CD14-positive monocyte (primary cell): ENCODE measurements around the gene SPSB3. TPM values are rescaled to one million over a fixed set of nuclear protein-coding genes. Genes with fewer than 3 reads are reported as not detected.
A peak's percentile ranks its signal among the peaks of the same experiment; 100 is the strongest.
"Not testable (repeated sequence)": the region's sequence is repeated elsewhere in the genome, so short reads cannot be mapped to it uniquely, and the experiment has no call there.

Experiments
- DNase-seq, 3 donors: peaks; one replicate each; pipeline ENCODE4 v3.0.0-alpha.2; 2011 to 2022
- H2AFZ ChIP-seq: 2 replicates; pipeline ENCODE4 v1.6.0; 2012; ENCODE audit warnings: mild to moderate bottlenecking, low read depth, low read length, inconsistent platforms; ENCODE audit not compliant: insufficient read depth, poor library complexity, severe bottlenecking
- H3K27ac ChIP-seq, 2 donors: 1 replicate in 1 of 2; 2 replicates in 1 of 2; pipeline ENCODE4 v1.5.1; 2012 to 2013; ENCODE audit warnings: low read length in 2 of 2, control low read depth in 1 of 2, inconsistent platforms in 1 of 2, low read depth in 1 of 2, mild to moderate bottlenecking in 1 of 2
- H3K27me3 ChIP-seq, 2 donors: one replicate each; pipeline versions ENCODE4 v1.6.0 to v1.6.1; 2011 to 2013; ENCODE audit warnings: low read length in 2 of 2; ENCODE audit not compliant: control insufficient read depth in 2 of 2, insufficient read depth in 2 of 2
- H3K36me3 ChIP-seq, 2 donors: replicated peaks in 1 of 2; 1 replicate in 1 of 2; 2 replicates in 1 of 2; pipeline versions ENCODE4 v1.5.1 to v1.6.1; 2012 to 2013; ENCODE audit warnings: low read length in 2 of 2, control low read depth in 1 of 2, inconsistent platforms in 1 of 2, mild to moderate bottlenecking in 1 of 2; ENCODE audit not compliant: insufficient read depth in 2 of 2, control insufficient read depth in 1 of 2
- H3K4me1 ChIP-seq, 2 donors: 1 replicate in 1 of 2; 2 replicates in 1 of 2; pipeline versions ENCODE4 v1.5.1 to v1.6.1; 2012 to 2013; ENCODE audit warnings: low read length in 2 of 2, control low read depth in 1 of 2, inconsistent platforms in 1 of 2, mild to moderate bottlenecking in 1 of 2, moderate library complexity in 1 of 2; ENCODE audit not compliant: insufficient read depth in 2 of 2, control insufficient read depth in 1 of 2
- H3K4me2 ChIP-seq: replicated peaks from 2 replicates; pipeline ENCODE3; 2012; ENCODE audit warnings: low read length, moderate library complexity, mild to moderate bottlenecking; ENCODE audit not compliant: poor library complexity, severe bottlenecking; ENCODE audit errors: extremely low read depth
- H3K4me3 ChIP-seq, 3 experiments: fragments of 200-600 bp in 1 of 3; sonication (generic) in 1 of 3; replicated peaks in 1 of 3; 1 replicate in 2 of 3; 2 replicates in 1 of 3; pipeline ENCODE4 v1.5.1; 2011 to 2013; ENCODE audit warnings: low read length in 3 of 3, mild to moderate bottlenecking in 3 of 3, control low read depth in 2 of 3, low read depth in 2 of 3, inconsistent platforms in 1 of 3, moderate library complexity in 1 of 3
- H3K79me2 ChIP-seq: 2 replicates; pipeline ENCODE4 v1.6.0; 2012; ENCODE audit warnings: mild to moderate bottlenecking, control low read depth, inconsistent platforms, low read length, moderate library complexity; ENCODE audit not compliant: insufficient read depth
- H3K9ac ChIP-seq: 2 replicates; pipeline ENCODE4 v1.6.0; 2017; ENCODE audit warnings: low read length, mild to moderate bottlenecking; ENCODE audit not compliant: insufficient read depth, poor library complexity, severe bottlenecking
- H3K9me3 ChIP-seq, 2 donors: replicated peaks in 1 of 2; 1 replicate in 1 of 2; 2 replicates in 1 of 2; pipeline versions ENCODE4 v1.5.1 to v1.6.1; 2012 to 2013; ENCODE audit warnings: low read length in 2 of 2, control low read depth in 1 of 2; ENCODE audit not compliant: control insufficient read depth in 1 of 2, insufficient read depth in 1 of 2
- H4K20me1 ChIP-seq: 2 replicates; pipeline ENCODE4 v1.6.0; 2012; ENCODE audit warnings: mild to moderate bottlenecking, low read length, control low read depth, moderate library complexity; ENCODE audit not compliant: insufficient read depth
- H3K27ac Mint-ChIP-seq, 7 donors: one replicate each; pipeline ENCODE4 v1.8.0; 2020; ENCODE audit warnings: mild to moderate bottlenecking in 7 of 7, mixed read lengths in 7 of 7, moderate library complexity in 6 of 7, inconsistent platforms in 2 of 7
- H3K27me3 Mint-ChIP-seq, 3 donors: one replicate each; pipeline ENCODE4 v1.8.0; 2021 to 2022; ENCODE audit warnings: low read depth in 3 of 3, mild to moderate bottlenecking in 3 of 3, mixed read lengths in 3 of 3, moderate library complexity in 3 of 3, inconsistent platforms in 1 of 3
- H3K36me3 Mint-ChIP-seq, 2 donors: one replicate each; pipeline ENCODE4 v1.8.0; 2020; ENCODE audit warnings: mixed read lengths in 2 of 2, inconsistent platforms in 1 of 2, mild to moderate bottlenecking in 1 of 2
- H3K4me1 Mint-ChIP-seq: one replicate; pipeline ENCODE4 v1.8.0; 2020; ENCODE audit warnings: mild to moderate bottlenecking, mixed read lengths
- H3K4me3 Mint-ChIP-seq, 2 donors: one replicate each; pipeline ENCODE4 v1.8.0; 2020; ENCODE audit warnings: mild to moderate bottlenecking in 2 of 2, mixed read lengths in 2 of 2, moderate library complexity in 1 of 2
- H3K9me3 Mint-ChIP-seq, 7 donors: one replicate each; pipeline ENCODE4 v1.8.0; 2020 to 2022; ENCODE audit warnings: mixed read lengths in 7 of 7, mild to moderate bottlenecking in 6 of 7, moderate library complexity in 6 of 7, inconsistent platforms in 2 of 7
- CTCF ChIP-seq: fragments of 200-600 bp; IDR thresholded peaks from one replicate; pipeline ENCODE4 v1.8.0; 2022; ENCODE audit warnings: antibody characterized with exemption, mild to moderate bottlenecking
- WGBS: methylation state at CpG from one replicate; pipeline ENCODE4 v1.1.5; 2013; ENCODE audit warnings: missing lambda C conversion rate; ENCODE audit not compliant: insufficient coverage; 5-methylcytosine and 5-hydroxymethylcytosine counted together
- intact Hi-C, 2 donors: fragments of 100-400 bp; cut with micrococcal nuclease; formaldehyde crosslinking; loops; one replicate each; pipeline versions ENCODE4 v1.15.0 to v1.15.1; 2023
- polyA plus RNA-seq, 3 donors: library from polyadenylated mRNA; depleted of rRNA in 1 of 3; unstranded in 2 of 3; stranded (reverse) in 1 of 3; fragments of 300-500 nt in 2 of 3; fragments of >200 nt in 1 of 3; fragmentation: Illumina TruSeq in 2 of 3; gene quantifications; 1 replicate in 2 of 3; 2 replicates in 1 of 3; pipeline ENCODE4 v1.2.3, GENCODE V29; 2012 to 2021

SPSB3 gene
- polyA plus RNA-seq, 3 donors, result 36.8 to 151 (median 40.2) TPM

GRCh38 chr16:1734123-1734522 lies 48.2 kb downstream of the SPSB3 start:
- no peak overlapping the region for H3K4me3 Mint-ChIP-seq
- no peak overlapping the region for H3K27ac Mint-ChIP-seq
- peaks cover 0 to 3% (median 0%) of the 10 kb centered on the region in 3 donors for H3K27me3 Mint-ChIP-seq
- DNase-seq, result no peak
- Histone ChIP-seq H4K20me1 (peaks cover 36% of the 10 kb centered on the region), H3K9me3 (peaks cover 0 to 27% of the 10 kb centered on the region in 2 donors), H3K4me2 (no peak overlapping the region), H2AFZ (no peak overlapping the region), H3K4me1 (peaks cover 13 to 14% of the 10 kb centered on the region in 2 donors), H3K79me2 (peaks cover 6% of the 10 kb centered on the region), H3K27ac (peak overlapping the region in 1 of 2 donors; percentile 41), H3K4me3 (no peak overlapping the region), H3K9ac (no peak overlapping the region), H3K27me3 (no peaks in the 10 kb centered on the region), H3K36me3 (peaks cover 39 to 43% of the 10 kb centered on the region in 2 donors)
- TF ChIP-seq CTCF, result no peak
- intact Hi-C loops, result no loop called here
- peaks cover 0 to 10% (median 2%) of the 10 kb centered on the region in 7 donors for H3K9me3 Mint-ChIP-seq
- peaks cover 12% of the 10 kb centered on the region for H3K4me1 Mint-ChIP-seq
- peaks cover 27 to 37% of the 10 kb centered on the region in 2 donors for H3K36me3 Mint-ChIP-seq
- 98% methylated on average over 21 of the region's 22 CpGs for WGBS

- H3K4me3 ChIP-seq, H3K4me2 ChIP-seq, H3K27me3 ChIP-seq, DNase-seq, H2AFZ ChIP-seq, H3K9ac ChIP-seq, H3K4me3 Mint-ChIP-seq, H3K27me3 Mint-ChIP-seq, intact Hi-C loops: not testable (repeated sequence)
- peaks cover 0 to 16% of the 10 kb centered on the region in 2 donors for H3K9me3 ChIP-seq
- peaks cover 48% of the 10 kb centered on the region for H4K20me1 ChIP-seq
- Mint-ChIP-seq H3K27ac (peak overlapping the region in 2 of 7 donors; percentile 26 to 50), H3K36me3 (peaks cover 41 to 53% of the 10 kb centered on the region in 2 donors), H3K9me3 (peaks cover 0 to 10% (median 2%) of the 10 kb centered on the region in 7 donors), H3K4me1 (peaks cover 12% of the 10 kb centered on the region)
- H3K36me3 ChIP-seq, result peaks cover 55 to 58% of the 10 kb centered on the region in 2 donors
- 99% methylated on average over 21 of the region's 21 CpGs for WGBS
- peaks cover 10% of the 10 kb centered on the region for H3K79me2 ChIP-seq
- H3K27ac ChIP-seq, result peak overlapping the region in 1 of 2 donors; percentile 64
- peaks cover 13 to 14% of the 10 kb centered on the region in 2 donors for H3K4me1 ChIP-seq
Observed at GRCh38 chr16:1732551-1732987, 49.8 kb downstream of the SPSB3 start.
